HG02970 (cell line): Measurements from ENCODE around the gene SCFD2.

ENCODE experiments used
- ATAC-seq: cut with Tn5 transposase; IDR thresholded peaks from one replicate; pipeline ENCODE4 v1.9.1; 2021; ENCODE audit warnings: mild to moderate bottlenecking, moderate library complexity, moderate number of reproducible peaks; ENCODE audit not compliant: unreplicated experiment, low FRiP score

Gene SCFD2

GRCh38 chr4:52945326-52945898 lies 420.4 kb downstream of the SCFD2 start:
- no peak for ATAC-seq

GRCh38 chr4:52943677-52944076 lies 422.2 kb downstream of the SCFD2 start:
- no peak for ATAC-seq

- ATAC-seq: no peak
Measured at GRCh38 chr4:52942936-52943335, 422.9 kb downstream of the SCFD2 start.

DNA sequence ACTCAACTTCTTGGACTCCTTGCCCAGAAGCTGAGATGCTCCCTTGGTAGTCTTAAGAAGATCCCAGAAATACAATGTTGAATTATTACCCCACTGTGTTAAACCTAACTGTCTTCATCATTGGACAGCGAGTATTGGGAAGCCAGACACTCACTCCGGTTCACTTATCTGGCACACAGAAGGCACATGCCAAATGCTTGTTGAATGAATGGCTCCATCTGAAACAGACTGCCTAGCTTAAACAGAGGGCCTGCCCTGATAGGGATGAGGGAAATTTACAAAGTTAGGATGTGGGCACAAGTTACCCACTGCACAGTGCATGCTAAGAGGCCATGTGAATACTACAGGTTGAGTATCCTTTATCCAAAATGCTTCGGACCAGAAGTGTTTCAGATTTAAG lies 424.4 kb downstream of the SCFD2 start:
- ATAC-seq: no peak

GRCh38 chr4:52939739-52940138 lies 426.1 kb downstream of the SCFD2 start:
- no peak for ATAC-seq

GRCh38 chr4:52939325-52939724 lies 426.5 kb downstream of the SCFD2 start:
- no peak for ATAC-seq

GRCh38 chr4:52937829-52938228 lies 428.0 kb downstream of the SCFD2 start:
- no peak for ATAC-seq

GRCh38 chr4:52936729-52937128 lies 429.1 kb downstream of the SCFD2 start:
- no peak for ATAC-seq

- ATAC-seq: no peak
Measured at GRCh38 chr4:52935317-52935716, 430.5 kb downstream of the SCFD2 start.

DNA sequence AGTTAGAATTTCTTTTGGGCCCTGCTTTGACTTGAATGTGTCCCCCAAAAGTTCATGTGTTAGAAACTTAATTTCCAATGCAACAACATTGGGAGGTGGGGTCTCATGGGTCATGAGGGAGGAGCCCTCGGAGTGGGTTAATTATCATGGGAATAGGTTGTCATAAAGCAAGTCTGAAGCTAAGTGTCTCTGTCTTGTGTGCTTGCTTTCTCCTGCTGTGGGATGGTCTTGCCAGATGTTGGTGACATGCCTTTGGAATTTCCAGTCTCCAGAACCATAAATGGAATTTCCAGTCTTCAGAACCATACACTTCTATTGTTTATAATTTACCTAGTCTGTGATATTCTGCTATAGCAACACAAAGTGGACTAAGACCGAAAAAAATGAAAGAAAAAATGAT lies 432.1 kb downstream of the SCFD2 start:
- no peak for ATAC-seq

GRCh38 chr4:52932591-52933470 lies 433.0 kb downstream of the SCFD2 start:
- no peak for ATAC-seq

GRCh38 chr4:52931243-52931642 lies 434.6 kb downstream of the SCFD2 start:
- ATAC-seq: no peak

- no peak for ATAC-seq
Measured at GRCh38 chr4:52926196-52926974, 439.5 kb downstream of the SCFD2 start.

DNA sequence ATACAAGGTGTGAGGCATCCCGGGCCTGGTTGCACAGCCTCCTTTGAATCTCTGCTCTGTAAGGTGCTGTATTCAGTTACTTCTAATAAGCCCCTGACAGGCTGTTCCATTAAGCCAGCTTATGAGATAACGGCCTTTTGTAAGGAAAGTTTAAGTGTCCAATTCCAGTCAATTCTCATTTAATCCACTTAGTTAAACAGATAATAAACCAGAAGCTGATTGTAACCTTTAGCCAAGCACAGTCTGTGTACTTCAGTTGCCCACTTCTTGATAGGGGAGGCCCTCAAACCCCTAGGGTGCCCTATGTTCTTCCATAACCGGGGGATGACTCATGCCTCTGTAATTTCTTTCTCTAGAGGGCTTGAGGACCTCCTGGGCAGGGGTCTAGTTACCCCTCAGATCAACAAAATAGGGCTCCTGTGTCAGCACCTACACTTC lies 440.3 kb downstream of the SCFD2 start:
- no peak for ATAC-seq

GRCh38 chr4:52919461-52919860 lies 446.4 kb downstream of the SCFD2 start:
- ATAC-seq: no peak

DNA sequence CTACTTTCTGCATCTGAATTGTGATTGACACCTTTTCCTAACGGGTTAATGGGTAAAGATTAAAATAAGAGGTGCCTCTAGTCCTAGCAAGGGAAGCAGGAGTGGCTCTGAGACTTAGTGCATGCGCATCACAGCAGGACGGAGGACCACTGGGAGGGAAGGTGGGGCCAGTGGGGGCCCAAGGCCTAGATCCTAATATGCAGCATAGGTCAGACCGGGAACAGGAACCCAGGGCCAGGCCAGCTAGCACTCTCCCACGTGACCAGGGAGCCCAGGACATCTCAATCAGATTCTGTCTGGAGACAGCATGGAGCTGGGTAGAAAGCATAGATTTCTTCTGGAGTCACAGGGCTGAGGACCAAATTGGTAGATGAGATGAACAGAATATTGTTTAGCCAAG lies 448.0 kb downstream of the SCFD2 start:
- no peak for ATAC-seq

GRCh38 chr4:52915730-52916300 lies 450.0 kb downstream of the SCFD2 start:
- no peak for ATAC-seq

GRCh38 chr4:52915191-52915590 lies 450.7 kb downstream of the SCFD2 start:
- ATAC-seq: no peak

- ATAC-seq: no peak
Measured at GRCh38 chr4:52914051-52914605, 451.7 kb downstream of the SCFD2 start.

DNA sequence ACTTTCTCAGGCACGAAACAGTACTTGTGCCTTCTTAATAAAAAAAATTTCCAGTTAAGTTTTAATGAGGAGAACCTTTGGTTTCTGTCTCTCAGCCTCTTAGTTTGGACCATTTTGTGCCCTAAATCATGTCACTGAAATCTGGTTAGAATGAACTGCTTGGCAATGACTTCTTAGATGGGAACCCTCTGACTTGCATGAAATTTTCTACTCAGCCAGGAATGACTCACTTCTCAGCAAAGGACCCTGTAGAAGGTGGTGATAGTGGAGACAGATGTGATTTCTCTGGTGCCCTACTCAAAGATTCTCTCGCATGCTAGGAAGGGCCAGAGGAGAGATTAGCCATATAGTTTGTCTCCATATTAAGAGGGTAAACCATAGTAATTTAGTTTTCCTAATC lies 453.3 kb downstream of the SCFD2 start:
- no peak for ATAC-seq
